B cell (primary cell): ENCODE results near the gene FDXACB1.

Experiments used
- CTCF ChIP-seq: fragments of 200-600 bp; IDR thresholded peaks from one replicate; pipeline ENCODE4 v1.8.0; 2022; ENCODE audit warnings: antibody characterized with exemption, mild to moderate bottlenecking
- EZH2 ChIP-seq: IDR thresholded peaks from 2 replicates; pipeline ENCODE4 v1.6.1; 2012; ENCODE audit warnings: borderline replicate concordance, low read depth, mild to moderate bottlenecking, moderate library complexity, low read length; ENCODE audit not compliant: insufficient read depth, poor library complexity, severe bottlenecking

GRCh38 chr11:111849631-111850030 is 29.3 kb downstream of the FDXACB1 start:
- TF ChIP-seq EZH2 (no peak), CTCF (no peak)
